Endothelial cell of umbilical vein (primary cell): ENCODE results near the gene NKX1-2. TPM values are rescaled to one million over a fixed set of nuclear protein-coding genes. Genes with fewer than 3 reads are reported as not detected.

ENCODE experiments used
- BruUV-seq: library from RNA; stranded (reverse); fragments of 400-500 nt; replicated peaks from 2 replicates; lab custom pipeline; 2021; lab: Mats Ljungman, UMichigan
- CTCF ChIA-PET: fragments of 300-600, 350-600 bp; sonication (Branson Sonifier 250); formaldehyde crosslinking; loops from one replicate; lab custom pipeline; 2021; ENCODE audit warnings: antibody characterized with exemption, inconsistent platforms; lab: Charles Lee
- POLR2A ChIA-PET: fragments of 300-600, 350-600 bp; sonication (Branson Sonifier 250); formaldehyde crosslinking; loops from one replicate; lab custom pipeline; 2021; ENCODE audit warnings: antibody characterized with exemption, inconsistent platforms; lab: Charles Lee
- DNase-seq: peaks from one replicate; pipeline ENCODE4 v3.0.0-alpha.2; 2011; ENCODE audit warnings: low read depth, low spot score
- FAIRE-seq: peaks from 2 replicates; lab custom pipeline; 2011; peaks lifted over from hg19 to GRCh38; lab: Jason Lieb, UNC
- H2AFZ ChIP-seq: 2 replicates; pipeline ENCODE4 v1.6.0; 2012; ENCODE audit warnings: low read depth, low read length, control low read depth, inconsistent platforms
- H3K27ac ChIP-seq: 2 replicates; pipeline ENCODE4 v1.5.1; 2011; ENCODE audit warnings: low read depth, mild to moderate bottlenecking, control low read depth, low read length, moderate library complexity; ENCODE audit not compliant: insufficient read depth
- H3K27me3 ChIP-seq, 2 experiments: 2 replicates each; pipeline versions ENCODE4 v1.6.0 to v1.6.1; 2011; ENCODE audit warnings: low read length in 2 of 2, mixed read lengths in 1 of 2; ENCODE audit not compliant: control insufficient read depth in 2 of 2, insufficient read depth in 2 of 2
- H3K36me3 ChIP-seq, 2 experiments: 2 replicates in 1 of 2; 3 replicates in 1 of 2; pipeline ENCODE4 v1.5.1; 2011; ENCODE audit warnings: low read length in 2 of 2, mild to moderate bottlenecking in 1 of 2, moderate library complexity in 1 of 2; ENCODE audit not compliant: control insufficient read depth in 2 of 2, insufficient read depth in 2 of 2; ENCODE audit errors: extremely low read depth in 1 of 2
- H3K4me1 ChIP-seq: 3 replicates; pipeline ENCODE4 v1.5.1; 2011; ENCODE audit warnings: mild to moderate bottlenecking, low read length; ENCODE audit not compliant: control insufficient read depth, insufficient read depth; ENCODE audit errors: extremely low read depth
- H3K4me2 ChIP-seq: 2 replicates; pipeline ENCODE4 v1.6.1; 2011; ENCODE audit warnings: low read length, control low read depth, mixed read lengths; ENCODE audit not compliant: insufficient read depth
- H3K4me3 ChIP-seq, 3 experiments: fragments of 200-600 bp in 1 of 3; sonication (generic), shearing (Covaris generic) in 1 of 3; replicated peaks in 1 of 3; 2 replicates each; pipeline ENCODE4 v1.5.1; 2011 to 2016; ENCODE audit warnings: control low read depth in 3 of 3, low read length in 3 of 3, mild to moderate bottlenecking in 2 of 3, inconsistent platforms in 1 of 3, low read depth in 1 of 3, moderate library complexity in 1 of 3; ENCODE audit not compliant: insufficient read depth in 1 of 3
- H3K79me2 ChIP-seq: 2 replicates; pipeline ENCODE4 v1.6.0; 2012; ENCODE audit warnings: low read length, inconsistent platforms; ENCODE audit not compliant: control insufficient read depth, insufficient read depth
- H3K9ac ChIP-seq: replicated peaks from 2 replicates; pipeline ENCODE3; 2011; ENCODE audit warnings: low read length, control low read depth; ENCODE audit not compliant: insufficient read depth; ENCODE audit errors: extremely low read depth
- H3K9me1 ChIP-seq: replicated peaks from 3 replicates; pipeline ENCODE4 v1.6.0; 2011; ENCODE audit warnings: mild to moderate bottlenecking, low read length; ENCODE audit not compliant: control insufficient read depth, insufficient read depth; ENCODE audit errors: extremely low read depth
- H3K9me3 ChIP-seq: replicated peaks from 2 replicates; pipeline ENCODE4 v1.5.1; 2012; ENCODE audit warnings: low read length, inconsistent platforms; ENCODE audit not compliant: control insufficient read depth, insufficient read depth
- H4K20me1 ChIP-seq: replicated peaks from 2 replicates; pipeline ENCODE3; 2011; ENCODE audit warnings: mild to moderate bottlenecking, low read length; ENCODE audit not compliant: control insufficient read depth, insufficient read depth; ENCODE audit errors: extremely low read depth
- CTCF ChIP-seq, 2 donors: IDR thresholded peaks; 1 replicate in 1 of 2; 2 replicates in 1 of 2; pipeline ENCODE4 v1.5.1; 2011; ENCODE audit warnings: low read length in 2 of 2, mild to moderate bottlenecking in 2 of 2, moderate library complexity in 2 of 2, control low read depth in 1 of 2, inconsistent platforms in 1 of 2, low read depth in 1 of 2; ENCODE audit not compliant: insufficient read depth in 1 of 2; ENCODE audit errors: extremely low read depth in 1 of 2
- EZH2 ChIP-seq: IDR thresholded peaks from 2 replicates; pipeline ENCODE4 v1.6.1; 2012; ENCODE audit warnings: borderline replicate concordance, low read depth, mild to moderate bottlenecking, moderate library complexity, low read length, inconsistent platforms; ENCODE audit not compliant: severe bottlenecking
- FOS ChIP-seq: IDR thresholded peaks from 2 replicates; pipeline ENCODE4 v1.6.1; 2011; ENCODE audit warnings: mild to moderate bottlenecking, low read length, moderate library complexity, borderline replicate concordance; ENCODE audit not compliant: insufficient read depth
- GATA2 ChIP-seq: IDR thresholded peaks from 2 replicates; pipeline ENCODE4 v1.7.0; 2011; ENCODE audit warnings: low read depth, mild to moderate bottlenecking, moderate library complexity, mixed read lengths, low read length; ENCODE audit not compliant: insufficient read length, insufficient read depth
- JUN ChIP-seq: IDR thresholded peaks from 2 replicates; pipeline ENCODE4 v1.6.1; 2011; ENCODE audit warnings: borderline replicate concordance, low read depth; ENCODE audit not compliant: insufficient read length, insufficient read depth
- MAX ChIP-seq: IDR thresholded peaks from 2 replicates; pipeline ENCODE4 v1.6.1; 2011; ENCODE audit not compliant: insufficient read depth, insufficient read length
- MYC ChIP-seq: IDR thresholded peaks from one replicate; pipeline ENCODE4 v1.6.1; 2011; ENCODE audit warnings: mild to moderate bottlenecking, low read depth, low read length
- POLR2A ChIP-seq: IDR thresholded peaks from 2 replicates; pipeline ENCODE4 v1.6.1; 2012; ENCODE audit warnings: low read depth, mild to moderate bottlenecking, control low read depth, low read length
- POLR2AphosphoS5 ChIP-seq: IDR thresholded peaks from 2 replicates; pipeline ENCODE4 v1.6.1; 2012; ENCODE audit warnings: low read depth, mild to moderate bottlenecking, control low read depth, low read length, moderate library complexity; ENCODE audit not compliant: insufficient read depth
- dilution Hi-C: fragments of 300-500 bp; cut with MboI; formaldehyde crosslinking; loops from one replicate; pipeline ENCODE4 v1.15.0; 2019; ENCODE audit warnings: low sequenced_read_pairs; ENCODE audit not compliant: extremely low pct_ligation_motif_present
- intact Hi-C: fragments of 100-400 bp; cut with micrococcal nuclease; formaldehyde crosslinking; loops from one replicate; pipeline ENCODE4 v1.10.0; 2022
- polyA plus RNA-seq, 4 experiments: library from polyadenylated mRNA; depleted of rRNA in 3 of 4; stranded (reverse) in 3 of 4; unstranded in 1 of 4; fragments of >200 nt; gene quantifications; 2 replicates each; pipeline versions ENCODE4 v1.2.1 to v1.2.3, GENCODE V29; 2011 to 2012; ENCODE audit warnings: missing spikeins in 1 of 4
- total RNA-seq: library from RNA; stranded (reverse); gene quantifications from 2 replicates; pipeline ENCODE4 v1.2.3, GENCODE V29; 2021

NKX1-2 gene
- total and polyA plus RNA-seq, 2 donors (not counting 3 experiments of a cell fraction or from before 2014, with no cell fraction given), result not detected

- peaks cover 2% of the 10 kb centered on the region for H3K4me1 ChIP-seq
- no peaks in the 10 kb centered on the region for H3K79me2 ChIP-seq
- TF ChIP-seq POLR2AphosphoS5, result no peak
- no peak for TF ChIP-seq CTCF (IDR thresholded peaks at IDR 0.05; ENCODE audit: extremely low read depth in 1 of 2, insufficient read depth in 1 of 2, low read depth in 1 of 2, low read length in 2 of 2)
- TF ChIP-seq FOS, result no peak
- TF ChIP-seq MAX, result no peak
- TF ChIP-seq EZH2, result no peak
- TF ChIP-seq MYC, result no peak
- no peak for TF ChIP-seq POLR2A
- no peak for TF ChIP-seq JUN
- no peak for TF ChIP-seq GATA2
- H3K27me3 ChIP-seq, result peaks cover 75 to 86% of the 10 kb centered on the region in 2 experiments
- ChIA-PET POLR2A (no interaction called here), CTCF (interaction anchor here (1.0 kb wide), 1 partner anchor 47 kb away, joined by 3 read pairs; no protein-coding TSS in a partner anchor)
- FAIRE-seq, result no peak
- H2AFZ ChIP-seq, result no peak overlapping the region
- BruUV-seq, result no TSS peak
- DNase-seq, result no peak
- dilution Hi-C loops, result no loop called here
- H3K9me3 ChIP-seq, result no peaks in the 10 kb centered on the region
- H3K36me3 ChIP-seq, result no peaks in the 10 kb centered on the region
- intact Hi-C loops, result no loop called here
- no peak overlapping the region for H3K4me2 ChIP-seq
- H4K20me1 ChIP-seq, result no peaks in the 10 kb centered on the region
- H3K27ac ChIP-seq, result no peak overlapping the region
- H3K9ac ChIP-seq, result no peak overlapping the region
- no peaks in the 10 kb centered on the region for H3K9me1 ChIP-seq
- no peak overlapping the region for H3K4me3 ChIP-seq
These were observed 885 bp upstream of the NKX1-2 start for GRCh38 chr10:124450783-124451057.
